ENCODE data around the gene TRAPPC3.

Gene TRAPPC3

DNA sequence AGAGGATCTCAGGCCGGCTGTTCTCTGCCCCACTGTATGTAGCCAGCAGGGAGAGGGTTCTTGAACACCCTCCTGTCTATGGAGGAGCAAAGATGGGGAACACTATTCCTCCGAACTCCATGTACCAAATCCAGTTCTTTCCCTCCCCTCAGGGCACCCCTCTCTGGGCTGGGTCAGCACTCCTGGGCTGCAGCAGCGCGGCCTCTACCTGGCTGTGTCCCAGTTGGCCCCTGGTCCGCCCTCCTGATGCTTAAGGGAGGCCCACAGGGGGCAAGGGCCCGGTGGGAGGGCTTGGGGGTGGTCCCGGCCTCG, 61.1 kb downstream of the TRAPPC3 start:
- DNase-seq (ENCODE audit: low spot score), result peak; percentile 67
- TF ChIP-seq, protein P1, sequence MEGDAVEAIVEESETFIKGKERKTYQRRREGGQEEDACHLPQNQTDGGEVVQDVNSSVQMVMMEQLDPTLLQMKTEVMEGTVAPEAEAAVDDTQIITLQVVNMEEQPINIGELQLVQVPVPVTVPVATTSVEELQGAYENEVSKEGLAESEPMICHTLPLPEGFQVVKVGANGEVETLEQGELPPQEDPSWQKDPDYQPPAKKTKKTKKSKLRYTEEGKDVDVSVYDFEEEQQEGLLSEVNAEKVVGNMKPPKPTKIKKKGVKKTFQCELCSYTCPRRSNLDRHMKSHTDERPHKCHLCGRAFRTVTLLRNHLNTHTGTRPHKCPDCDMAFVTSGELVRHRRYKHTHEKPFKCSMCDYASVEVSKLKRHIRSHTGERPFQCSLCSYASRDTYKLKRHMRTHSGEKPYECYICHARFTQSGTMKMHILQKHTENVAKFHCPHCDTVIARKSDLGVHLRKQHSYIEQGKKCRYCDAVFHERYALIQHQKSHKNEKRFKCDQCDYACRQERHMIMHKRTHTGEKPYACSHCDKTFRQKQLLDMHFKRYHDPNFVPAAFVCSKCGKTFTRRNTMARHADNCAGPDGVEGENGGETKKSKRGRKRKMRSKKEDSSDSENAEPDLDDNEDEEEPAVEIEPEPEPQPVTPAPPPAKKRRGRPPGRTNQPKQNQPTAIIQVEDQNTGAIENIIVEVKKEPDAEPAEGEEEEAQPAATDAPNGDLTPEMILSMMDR (IDR thresholded peaks at IDR 0.05; ENCODE audit: extremely low read depth, insufficient read depth, missing control alignments), result no peak
- in situ Hi-C loops (cut with MboI; ENCODE audit: low pct_unique_long_range_greater_than_20kb, low sequenced_read_pairs, unreplicated experiment), result no loop called here

DNA sequence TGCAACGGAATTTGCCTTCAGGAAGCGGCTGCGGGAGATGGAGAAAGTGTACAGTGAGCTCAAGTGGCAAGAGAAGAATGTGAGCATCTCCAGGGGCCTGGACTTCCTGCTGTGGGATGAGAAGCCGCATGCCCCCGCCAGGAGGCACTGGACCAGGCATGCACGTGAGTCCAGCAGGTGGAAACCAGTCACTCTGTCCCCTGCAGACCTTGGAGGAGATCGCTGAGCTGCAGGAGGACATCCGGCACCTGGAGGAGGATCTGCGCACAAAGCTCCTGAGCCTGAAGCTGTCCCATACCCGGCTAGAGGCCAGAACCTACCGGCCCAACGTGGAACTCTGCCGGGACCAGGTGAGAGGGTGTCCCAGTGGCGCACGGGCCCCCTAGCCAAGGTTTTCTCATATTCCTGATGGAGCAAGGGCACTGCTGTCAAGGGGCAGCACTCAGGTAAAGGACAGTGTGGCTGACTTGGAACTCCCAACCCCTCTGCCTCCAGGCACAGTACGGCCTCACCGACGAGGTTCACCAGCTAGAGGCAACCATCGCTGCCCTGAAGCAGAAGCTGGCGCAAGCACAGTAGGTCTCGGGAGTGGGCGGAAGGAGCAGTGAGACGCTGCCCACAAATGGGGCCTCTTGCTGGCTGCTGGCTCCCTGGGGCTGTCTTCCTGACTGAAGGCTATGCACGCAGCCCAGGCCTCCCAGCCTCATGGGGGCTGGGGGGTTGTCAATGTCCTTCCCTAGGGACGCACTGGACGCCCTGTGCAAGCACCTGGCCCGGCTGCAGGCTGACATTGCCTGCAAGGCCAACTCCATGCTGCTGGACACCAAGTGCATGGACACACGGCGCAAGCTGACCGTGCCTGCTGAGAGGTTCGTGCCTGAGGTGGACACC, 61.8 kb downstream of the TRAPPC3 start:
- TF ChIP-seq, protein P1 (IDR thresholded peaks at IDR 0.05; ENCODE audit: extremely low read depth, insufficient read depth, missing control alignments), result no peak
- in situ Hi-C loops (cut with MboI; ENCODE audit: low pct_unique_long_range_greater_than_20kb, low sequenced_read_pairs, unreplicated experiment), result no loop called here
- no peak for DNase-seq (ENCODE audit: low spot score)
